ENCODE measurements around the gene KLHL11. TPM values are rescaled to one million over a fixed set of nuclear protein-coding genes. Genes with fewer than 3 reads are reported as not detected.

Gene KLHL11
- total RNA-seq, result 10 to 100 TPM; 17.6 to 24.4 TPM

GRCh38 chr17:41864836-41865595, at the start of gene KLHL11:
Gene KLHL11 (minus strand): TSS chr17:41865423. CDS start chr17:41865370, 53 bp downstream.
- peak; percentile 88 to 91 for ATAC-seq (replicated peaks in 1 of 2)
- H3K4me1 Mint-ChIP-seq (ENCODE audit: low read depth), result peaks cover 41% of the 10 kb centered on the region
- peaks cover 0 to 5% of the 10 kb centered on the region in 2 donors for H3K36me3 Mint-ChIP-seq (ENCODE audit: insufficient read depth in 2 of 2)
- H3K4me3 Mint-ChIP-seq, result no peak within 1 kb of the TSS
- H3K27me3 Mint-ChIP-seq (ENCODE audit: low read depth), result no peaks in the 10 kb centered on the region
- no peaks in the 10 kb centered on the region for H3K9me3 Mint-ChIP-seq
- peak within 1 kb of the TSS; percentile 62 for H3K27ac Mint-ChIP-seq
- DNase-seq, result peak; percentile 91 to 92

- Mint-ChIP-seq H3K4me1 (ENCODE audit: low read depth) (peaks cover 23% of the 10 kb centered on the region), H3K4me3 (no peak overlapping the region), H3K36me3 (ENCODE audit: insufficient read depth in 2 of 2) (peaks cover 2 to 5% of the 10 kb centered on the region in 2 donors), H3K9me3 (no peaks in the 10 kb centered on the region), H3K27ac (no peak overlapping the region), H3K27me3 (ENCODE audit: low read depth) (no peaks in the 10 kb centered on the region)
- DNase-seq (no peak), ATAC-seq (replicated peaks in 1 of 2) (no peak)
Observed at GRCh38 chr17:41915020-41915419, 49.8 kb upstream of the KLHL11 start.

- peaks cover 2 to 5% of the 10 kb centered on the region in 2 donors for H3K36me3 Mint-ChIP-seq (ENCODE audit: insufficient read depth in 2 of 2)
- no peak overlapping the region for H3K4me3 Mint-ChIP-seq
- H3K27me3 Mint-ChIP-seq (ENCODE audit: low read depth), result no peaks in the 10 kb centered on the region
- H3K4me1 Mint-ChIP-seq (ENCODE audit: low read depth), result peaks cover 20% of the 10 kb centered on the region
- no peak for DNase-seq
- no peak overlapping the region for H3K27ac Mint-ChIP-seq
- ATAC-seq (replicated peaks in 1 of 2), result no peak
- no peaks in the 10 kb centered on the region for H3K9me3 Mint-ChIP-seq
Observed at GRCh38 chr17:41914358-41914766, 49.1 kb upstream of the KLHL11 start.

- H3K9me3 Mint-ChIP-seq, result no peaks in the 10 kb centered on the region
- no peaks in the 10 kb centered on the region for H3K27me3 Mint-ChIP-seq (ENCODE audit: low read depth)
- peaks cover 20% of the 10 kb centered on the region for H3K4me1 Mint-ChIP-seq (ENCODE audit: low read depth)
- ATAC-seq (replicated peaks in 1 of 2), result no peak
- peaks cover 2 to 5% of the 10 kb centered on the region in 2 donors for H3K36me3 Mint-ChIP-seq (ENCODE audit: insufficient read depth in 2 of 2)
- no peak for DNase-seq
- H3K4me3 Mint-ChIP-seq, result no peak overlapping the region
- no peak overlapping the region for H3K27ac Mint-ChIP-seq
Observed at GRCh38 chr17:41913798-41914197, 48.6 kb upstream of the KLHL11 start.

- H3K27me3 Mint-ChIP-seq (ENCODE audit: low read depth), result no peaks in the 10 kb centered on the region
- H3K36me3 Mint-ChIP-seq (ENCODE audit: insufficient read depth in 2 of 2), result peaks cover 2 to 7% of the 10 kb centered on the region in 2 donors
- ATAC-seq (replicated peaks in 1 of 2) (no peak), DNase-seq (no peak)
- H3K9me3 Mint-ChIP-seq, result no peaks in the 10 kb centered on the region
- peak overlapping the region; percentile 59 for H3K27ac Mint-ChIP-seq
- H3K4me3 Mint-ChIP-seq, result no peak overlapping the region
- H3K4me1 Mint-ChIP-seq (ENCODE audit: low read depth), result peaks cover 20% of the 10 kb centered on the region
Observed at GRCh38 chr17:41912925-41913324, 47.7 kb upstream of the KLHL11 start.

- DNase-seq, result no peak
- Mint-ChIP-seq H3K27me3 (ENCODE audit: low read depth) (no peaks in the 10 kb centered on the region), H3K27ac (no peak overlapping the region), H3K9me3 (no peaks in the 10 kb centered on the region), H3K36me3 (ENCODE audit: insufficient read depth in 2 of 2) (peaks cover 2 to 10% of the 10 kb centered on the region in 2 donors), H3K4me1 (ENCODE audit: low read depth) (peaks cover 5% of the 10 kb centered on the region), H3K4me3 (no peak overlapping the region)
- no peak for ATAC-seq (replicated peaks in 1 of 2)
Observed at GRCh38 chr17:41910701-41911391, 45.6 kb upstream of the KLHL11 start.

GRCh38 chr17:41909088-41909487, 43.9 kb upstream of the KLHL11 start:
- ATAC-seq (replicated peaks in 1 of 2) (no peak), DNase-seq (no peak)
- Mint-ChIP-seq H3K27me3 (ENCODE audit: low read depth) (no peaks in the 10 kb centered on the region), H3K36me3 (ENCODE audit: insufficient read depth in 2 of 2) (peaks cover 2 to 13% of the 10 kb centered on the region in 2 donors), H3K9me3 (no peaks in the 10 kb centered on the region), H3K4me3 (no peak overlapping the region), H3K27ac (no peak overlapping the region), H3K4me1 (ENCODE audit: low read depth) (no peaks in the 10 kb centered on the region)

GRCh38 chr17:41907633-41908539, 42.7 kb upstream of the KLHL11 start:
- peaks cover 2 to 16% of the 10 kb centered on the region in 2 donors for H3K36me3 Mint-ChIP-seq (ENCODE audit: insufficient read depth in 2 of 2)
- no peaks in the 10 kb centered on the region for H3K27me3 Mint-ChIP-seq (ENCODE audit: low read depth)
- no peak overlapping the region for H3K4me3 Mint-ChIP-seq
- no peak for DNase-seq
- H3K4me1 Mint-ChIP-seq (ENCODE audit: low read depth), result no peaks in the 10 kb centered on the region
- no peaks in the 10 kb centered on the region for H3K9me3 Mint-ChIP-seq
- peak overlapping the region; percentile 22 for H3K27ac Mint-ChIP-seq
- ATAC-seq (replicated peaks in 1 of 2), result no peak

GRCh38 chr17:41907185-41907556, 41.9 kb upstream of the KLHL11 start:
- no peaks in the 10 kb centered on the region for H3K4me1 Mint-ChIP-seq (ENCODE audit: low read depth)
- ATAC-seq (replicated peaks in 1 of 2) (no peak), DNase-seq (no peak)
- peaks cover 2 to 15% of the 10 kb centered on the region in 2 donors for H3K36me3 Mint-ChIP-seq (ENCODE audit: insufficient read depth in 2 of 2)
- H3K27me3 Mint-ChIP-seq (ENCODE audit: low read depth), result no peaks in the 10 kb centered on the region
- H3K27ac Mint-ChIP-seq, result no peak overlapping the region
- H3K9me3 Mint-ChIP-seq, result no peaks in the 10 kb centered on the region
- H3K4me3 Mint-ChIP-seq, result no peak overlapping the region

- Mint-ChIP-seq H3K36me3 (ENCODE audit: insufficient read depth in 2 of 2) (peaks cover 2 to 17% of the 10 kb centered on the region in 2 donors), H3K4me1 (ENCODE audit: low read depth) (no peaks in the 10 kb centered on the region)
Observed at GRCh38 chr17:41906465-41907184, 41.4 kb upstream of the KLHL11 start.

GRCh38 chr17:41905172-41905571, 39.9 kb upstream of the KLHL11 start:
- Mint-ChIP-seq H3K27ac (no peak overlapping the region), H3K27me3 (ENCODE audit: low read depth) (no peaks in the 10 kb centered on the region), H3K36me3 (ENCODE audit: insufficient read depth in 2 of 2) (peaks cover 5 to 24% of the 10 kb centered on the region in 2 donors), H3K4me1 (ENCODE audit: low read depth) (no peaks in the 10 kb centered on the region), H3K9me3 (no peaks in the 10 kb centered on the region), H3K4me3 (no peak overlapping the region)
- DNase-seq (no peak), ATAC-seq (replicated peaks in 1 of 2) (no peak)

More at GRCh38 chr17:41906465-41907184, 41.4 kb upstream of the KLHL11 start:
- Mint-ChIP-seq H3K9me3 (no peaks in the 10 kb centered on the region), H3K27ac (no peak overlapping the region), H3K27me3 (ENCODE audit: low read depth) (no peaks in the 10 kb centered on the region), H3K4me3 (no peak overlapping the region)
- DNase-seq, result no peak
- no peak for ATAC-seq (replicated peaks in 1 of 2)

GRCh38 chr17:41904242-41904841, 39.1 kb upstream of the KLHL11 start:
- no peak overlapping the region for H3K4me3 Mint-ChIP-seq
- no peaks in the 10 kb centered on the region for H3K27me3 Mint-ChIP-seq (ENCODE audit: low read depth)
- no peaks in the 10 kb centered on the region for H3K4me1 Mint-ChIP-seq (ENCODE audit: low read depth)
- no peak for ATAC-seq (replicated peaks in 1 of 2)
- peaks cover 5 to 28% of the 10 kb centered on the region in 2 donors for H3K36me3 Mint-ChIP-seq (ENCODE audit: insufficient read depth in 2 of 2)
- DNase-seq, result no peak
- H3K9me3 Mint-ChIP-seq, result no peaks in the 10 kb centered on the region
- no peak overlapping the region for H3K27ac Mint-ChIP-seq

All from activated T-cell treated with anti-CD3 and anti-CD28 coated beads, Interleukin-2, amount 50 U/mL, for 72 hours (primary cell).